IPS DF 6.9 (cell line): ENCODE data around the gene ARL2BP.
A peak's percentile ranks its signal among the peaks of the same experiment; 100 is the strongest.

Experiments used
- DNase-seq: peaks from one replicate; pipeline ENCODE4 v3.0.0-alpha.2; 2013; ENCODE audit warnings: low read depth, low spot score
- H3K27ac ChIP-seq: one replicate; pipeline ENCODE4 v1.5.1; 2013; ENCODE audit warnings: low read length, control low read depth
- H3K27me3 ChIP-seq: 2 replicates; pipeline ENCODE4 v1.6.1; 2013; ENCODE audit warnings: mild to moderate bottlenecking, low read length; ENCODE audit not compliant: control insufficient read depth, insufficient read depth
- H3K36me3 ChIP-seq: 2 replicates; pipeline ENCODE4 v1.6.1; 2013; ENCODE audit warnings: low read length; ENCODE audit not compliant: control insufficient read depth, insufficient read depth
- H3K4me1 ChIP-seq: 2 replicates; pipeline ENCODE4 v1.6.1; 2013; ENCODE audit warnings: low read length; ENCODE audit not compliant: control insufficient read depth, insufficient read depth
- H3K4me3 ChIP-seq: 2 replicates; pipeline ENCODE4 v1.5.1; 2013; ENCODE audit warnings: mild to moderate bottlenecking, low read length
- H3K9me3 ChIP-seq: 2 replicates; pipeline ENCODE4 v1.6.1; 2013; ENCODE audit warnings: low read length, inconsistent platforms; ENCODE audit not compliant: control insufficient read depth, insufficient read depth
- WGBS: extraction: QIAGEN DNeasy Blood & Tissue Kit; methylation state at CpG from one replicate; pipeline ENCODE4 v1.1.7; 2013; ENCODE audit warnings: mixed read lengths, missing lambda C conversion rate; ENCODE audit not compliant: insufficient read length, insufficient coverage; 5-methylcytosine and 5-hydroxymethylcytosine counted together

ARL2BP gene

GRCh38 chr16:57252148-57252721 is 7.2 kb downstream of the ARL2BP start:
- Histone ChIP-seq H3K36me3 (no peaks in the 10 kb centered on the region), H3K4me3 (no peak overlapping the region), H3K27ac (no peak overlapping the region), H3K4me1 (no peaks in the 10 kb centered on the region), H3K27me3 (no peaks in the 10 kb centered on the region), H3K9me3 (no peaks in the 10 kb centered on the region)
- DNase-seq: no peak
- no CpG with 5 or more reads among the region's 6 CpGs for WGBS

DNA sequence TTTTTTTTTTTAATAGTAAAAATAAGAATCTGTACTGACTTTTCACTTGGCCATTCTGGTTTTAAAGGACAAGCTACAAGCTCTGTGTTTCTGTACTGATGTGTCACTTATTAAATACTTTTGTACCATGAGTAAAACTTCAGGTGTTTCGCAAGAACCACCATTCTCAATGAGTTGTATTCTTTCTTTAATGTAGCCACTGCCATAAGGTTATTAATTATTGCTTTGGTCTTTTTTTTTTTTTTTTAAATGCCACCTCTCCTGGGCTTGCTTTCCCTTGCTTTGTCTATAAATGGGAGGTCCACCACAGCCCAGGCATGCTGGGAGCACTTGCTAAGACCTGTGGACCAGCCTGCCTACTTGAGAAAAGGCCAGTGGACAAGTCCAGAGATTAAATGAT is 8.4 kb downstream of the ARL2BP start:
- Histone ChIP-seq H3K27ac (no peak overlapping the region), H3K27me3 (no peaks in the 10 kb centered on the region), H3K9me3 (no peaks in the 10 kb centered on the region)

GRCh38 chr16:57255686-57256415 is 10.8 kb downstream of the ARL2BP start:
- Histone ChIP-seq H3K4me1 (peaks cover 4% of the 10 kb centered on the region), H3K4me3 (no peak overlapping the region), H3K9me3 (no peaks in the 10 kb centered on the region), H3K27me3 (no peaks in the 10 kb centered on the region), H3K36me3 (no peaks in the 10 kb centered on the region), H3K27ac (no peak overlapping the region)
- 100% methylated on average over 1 of the region's 10 CpGs for WGBS
- DNase-seq: no peak

More for the DNA sequence above, 8.4 kb downstream of the ARL2BP start:
- WGBS: no CpG with 5 or more reads among the region's 1 CpG
- H3K36me3 ChIP-seq: no peaks in the 10 kb centered on the region
- no peak overlapping the region for H3K4me3 ChIP-seq
- H3K4me1 ChIP-seq: no peaks in the 10 kb centered on the region
- no peak for DNase-seq

DNA sequence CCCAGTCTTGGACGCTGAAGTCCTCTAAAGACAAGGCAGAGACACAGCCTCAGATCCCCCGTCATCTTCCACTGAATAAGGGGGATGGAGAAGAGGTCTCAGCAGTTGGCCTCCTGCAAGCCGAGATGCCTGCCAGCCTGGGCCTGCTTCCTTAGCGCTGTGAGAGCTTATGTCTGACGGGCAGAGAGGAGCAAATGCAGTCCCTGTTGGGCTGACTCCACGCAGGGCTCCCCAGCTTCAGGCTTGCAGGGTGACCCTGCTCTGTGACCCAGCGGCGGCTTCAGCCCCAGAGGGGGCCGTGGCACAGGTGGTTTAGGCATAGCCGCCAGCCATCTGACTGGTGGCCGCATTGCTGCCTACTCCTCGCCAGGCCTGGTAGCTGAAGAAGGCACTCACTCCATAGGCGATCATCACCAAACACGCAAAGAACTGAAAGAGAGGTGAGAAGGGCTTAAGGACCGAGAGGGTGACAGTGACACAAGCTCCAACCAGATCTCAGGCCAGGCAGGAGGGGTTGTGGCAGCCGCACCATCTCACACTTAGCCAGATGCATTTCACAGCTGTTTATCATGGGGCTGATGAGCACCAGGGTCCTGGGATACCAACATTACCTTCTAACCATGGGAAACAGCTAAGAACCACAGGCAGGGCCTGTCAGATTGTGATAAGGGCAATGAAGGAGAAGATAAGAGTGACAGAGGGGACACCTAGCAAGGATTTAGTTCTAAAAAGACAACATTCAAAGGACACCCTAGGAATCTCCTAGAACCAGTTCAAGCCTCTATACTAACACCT is 11.7 kb downstream of the ARL2BP start:
- Histone ChIP-seq H3K9me3 (no peaks in the 10 kb centered on the region), H3K4me3 (no peak overlapping the region), H3K36me3 (no peaks in the 10 kb centered on the region), H3K27me3 (no peaks in the 10 kb centered on the region), H3K4me1 (peaks cover 4% of the 10 kb centered on the region), H3K27ac (no peak overlapping the region)
- DNase-seq: no peak
- no CpG with 5 or more reads among the region's 16 CpGs for WGBS

DNA sequence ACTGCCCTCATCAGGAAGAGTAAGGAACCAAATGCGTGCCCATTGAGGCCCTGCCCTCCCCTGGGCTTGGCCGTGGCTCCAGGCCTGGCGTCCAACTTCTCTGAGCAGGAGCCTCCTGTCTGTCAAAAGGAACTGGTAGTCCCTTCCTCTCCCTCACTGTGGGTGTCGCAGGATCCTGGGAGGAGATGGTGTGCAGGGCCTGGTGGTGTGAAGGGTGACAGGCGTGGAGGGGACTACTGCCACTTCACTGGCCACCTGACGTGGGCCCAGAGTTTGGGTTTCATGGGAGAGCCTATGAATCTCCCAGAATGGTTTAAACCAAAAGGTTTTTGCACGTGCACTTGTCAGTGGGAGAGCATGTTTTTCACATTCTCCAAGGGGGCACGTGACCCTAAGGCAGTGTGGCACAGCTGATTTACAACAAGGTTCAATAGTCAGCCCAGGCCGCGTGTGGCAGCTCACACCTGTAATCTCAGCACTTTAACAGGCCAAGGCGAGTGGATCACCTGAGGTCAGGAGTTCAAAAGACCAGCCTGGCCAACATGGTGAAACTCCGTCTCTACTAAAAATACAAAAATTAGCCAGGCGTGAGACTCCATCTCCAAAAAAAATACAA is 12.5 kb downstream of the ARL2BP start:
- peaks cover 4% of the 10 kb centered on the region for H3K4me1 ChIP-seq
- no peak overlapping the region for H3K27ac ChIP-seq
- no CpG with 5 or more reads among the region's 13 CpGs for WGBS
- H3K36me3 ChIP-seq: no peaks in the 10 kb centered on the region
- H3K9me3 ChIP-seq: no peaks in the 10 kb centered on the region
- H3K4me3 ChIP-seq: no peak overlapping the region
- DNase-seq: no peak
- no peaks in the 10 kb centered on the region for H3K27me3 ChIP-seq

DNA sequence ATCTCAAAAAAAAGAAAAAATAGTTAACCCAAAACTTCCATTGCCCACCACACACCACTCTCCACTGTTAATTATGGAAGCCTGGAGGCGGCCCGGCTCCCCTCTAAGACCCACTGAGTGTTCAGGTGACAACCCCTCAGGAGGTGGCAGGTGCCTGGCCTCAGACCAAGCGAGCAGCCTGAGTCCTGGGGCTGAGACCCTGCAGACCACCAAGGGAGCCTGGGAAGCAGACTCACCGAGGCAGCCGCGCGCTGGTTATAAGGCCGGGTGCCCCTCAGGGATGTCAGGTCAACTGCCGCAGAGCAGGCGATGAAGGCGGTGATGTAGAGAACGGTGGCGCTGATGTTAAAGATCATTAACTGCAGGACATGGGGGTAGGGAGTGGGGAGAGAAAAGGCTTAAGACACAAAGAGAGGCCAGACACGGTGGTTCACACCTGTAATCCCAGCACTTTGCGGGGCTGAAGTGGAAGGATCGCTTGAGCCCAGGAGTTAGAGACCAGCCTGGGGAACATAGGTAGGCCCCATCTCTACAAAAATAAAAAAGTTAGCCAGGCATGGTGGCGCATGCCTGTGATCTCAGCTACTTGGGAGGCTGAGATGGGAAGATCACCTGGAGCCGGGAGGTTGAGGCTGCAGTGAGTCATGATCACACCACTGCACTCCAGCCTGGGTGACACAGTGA is 13.3 kb downstream of the ARL2BP start:
- no peak for DNase-seq
- Histone ChIP-seq H3K27ac (no peak overlapping the region), H3K36me3 (no peaks in the 10 kb centered on the region), H3K27me3 (no peaks in the 10 kb centered on the region), H3K9me3 (no peaks in the 10 kb centered on the region), H3K4me3 (no peak overlapping the region), H3K4me1 (peaks cover 4% of the 10 kb centered on the region)
- no CpG with 5 or more reads among the region's 18 CpGs for WGBS

DNA sequence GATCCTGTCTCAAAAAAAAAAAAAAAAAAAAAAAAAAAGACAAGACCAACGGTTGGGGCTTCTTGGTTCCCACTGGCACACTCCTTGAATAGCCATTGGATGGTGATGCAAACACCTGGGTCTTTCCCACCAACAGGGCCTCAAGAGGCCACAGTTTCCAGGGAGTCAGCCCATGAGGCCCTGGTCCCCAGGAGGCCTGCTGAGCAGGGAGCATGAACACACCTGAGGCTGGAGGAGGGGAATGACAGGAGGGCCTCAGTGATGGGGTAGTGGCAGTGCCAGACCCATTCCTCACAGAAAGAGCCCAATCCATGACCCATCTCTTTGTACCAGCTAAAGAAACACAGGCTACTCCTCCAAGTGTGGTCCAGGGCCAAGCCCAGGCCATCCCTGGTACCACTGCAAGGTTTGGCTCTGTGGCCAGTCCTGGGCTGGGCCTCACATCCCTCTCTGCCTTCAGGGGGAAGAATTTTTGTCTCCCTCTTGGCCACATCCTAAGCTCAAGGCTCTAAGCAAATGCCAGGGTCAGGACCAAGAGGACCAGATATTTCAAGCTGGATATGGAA is 13.9 kb downstream of the ARL2BP start:
- H3K9me3 ChIP-seq: no peaks in the 10 kb centered on the region
- peaks cover 4% of the 10 kb centered on the region for H3K4me1 ChIP-seq
- H3K27me3 ChIP-seq: no peaks in the 10 kb centered on the region
- DNase-seq: no peak
- no peak overlapping the region for H3K4me3 ChIP-seq
- H3K36me3 ChIP-seq: no peaks in the 10 kb centered on the region
- WGBS: no CpG with 5 or more reads among the region's 1 CpG
- H3K27ac ChIP-seq: no peak overlapping the region

DNA sequence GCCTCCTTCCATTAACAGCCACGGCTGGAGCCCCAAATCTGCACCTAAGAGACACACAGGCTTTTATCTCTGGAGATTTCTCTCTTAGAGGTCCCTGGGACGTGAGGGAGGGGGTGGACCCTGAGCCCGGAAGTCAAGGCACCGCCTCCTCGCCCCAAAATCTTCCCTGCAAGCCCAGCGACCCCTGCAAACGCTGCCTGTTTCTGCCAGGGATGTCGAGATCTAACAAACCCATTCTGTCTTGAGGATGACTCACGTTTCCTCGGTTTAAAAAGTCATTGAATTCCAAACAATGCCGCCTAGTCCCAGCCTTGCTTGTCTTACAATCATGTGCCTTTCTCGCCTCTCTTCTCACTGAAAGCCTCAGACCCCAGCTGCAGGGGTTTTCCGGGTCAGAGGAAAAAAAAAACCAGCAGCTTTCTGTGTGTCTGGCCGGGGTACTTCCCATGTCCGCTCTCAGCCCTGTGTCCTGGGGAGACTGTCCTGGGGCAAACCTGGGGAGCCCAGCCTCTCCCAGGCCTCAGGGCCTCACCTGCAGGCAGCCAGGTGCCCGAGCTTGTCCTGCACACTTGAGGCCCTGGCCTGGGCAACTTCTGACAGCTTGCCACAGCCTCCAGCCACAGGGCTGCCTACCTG is 15.4 kb downstream of the ARL2BP start:
- H3K27me3 ChIP-seq: no peaks in the 10 kb centered on the region
- no CpG with 5 or more reads among the region's 16 CpGs for WGBS
- H3K4me3 ChIP-seq: no peak overlapping the region
- H3K36me3 ChIP-seq: no peaks in the 10 kb centered on the region
- DNase-seq: no peak
- H3K9me3 ChIP-seq: no peaks in the 10 kb centered on the region
- H3K27ac ChIP-seq: peak overlapping the region; percentile 30
- peaks cover 4% of the 10 kb centered on the region for H3K4me1 ChIP-seq

DNA sequence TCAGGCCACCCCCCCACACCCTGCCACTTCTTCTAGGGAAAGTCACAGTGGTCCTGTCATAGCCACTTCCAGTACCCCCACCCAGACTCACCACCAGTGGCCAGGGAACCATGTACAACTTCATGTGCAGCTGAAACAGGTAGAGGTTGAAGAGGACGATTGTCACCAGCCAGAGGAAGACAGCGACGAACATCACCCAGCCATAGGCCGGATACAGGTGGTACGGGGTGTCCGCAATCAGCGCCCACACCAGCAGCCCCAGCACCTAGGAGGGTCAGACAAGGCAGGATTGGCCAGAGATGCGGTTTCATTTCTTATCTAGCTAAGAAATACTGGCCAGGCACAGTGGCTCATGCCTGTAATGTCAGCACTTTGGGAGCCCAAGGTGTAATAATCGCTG is 16.7 kb downstream of the ARL2BP start:
- no peak for DNase-seq
- Histone ChIP-seq H3K9me3 (no peaks in the 10 kb centered on the region), H3K36me3 (no peaks in the 10 kb centered on the region), H3K27ac (no peak overlapping the region), H3K27me3 (no peaks in the 10 kb centered on the region), H3K4me3 (no peak overlapping the region), H3K4me1 (peaks cover 4% of the 10 kb centered on the region)
- WGBS: no CpG with 5 or more reads among the region's 9 CpGs
